Measurements from ENCODE around the gene PARP15. TPM values are rescaled to one million over a fixed set of nuclear protein-coding genes. Genes with fewer than 3 reads are reported as not detected.

Gene PARP15
- total RNA-seq, 1 donor from 2014 or later: 0.09 TPM

DNA sequence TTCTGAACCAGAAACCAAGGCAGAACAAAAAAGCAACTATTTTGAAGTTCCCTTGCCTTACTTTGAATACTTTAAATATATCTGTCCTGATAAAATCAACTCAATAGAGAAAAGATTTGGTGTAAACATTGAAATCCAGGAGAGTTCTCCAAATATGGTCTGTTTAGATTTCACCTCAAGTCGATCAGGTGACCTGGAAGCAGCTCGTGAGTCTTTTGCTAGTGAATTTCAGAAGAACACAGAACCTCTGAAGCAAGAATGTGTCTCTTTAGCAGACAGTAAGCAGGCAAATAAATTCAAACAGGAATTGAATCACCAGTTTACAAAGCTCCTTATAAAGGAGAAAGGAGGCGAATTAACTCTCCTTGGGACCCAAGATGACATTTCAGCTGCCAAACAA, 8.7 kb upstream of the PARP15 start:
- H3K9ac ChIP-seq (ENCODE audit: low read length): no peak overlapping the region
- DNase-seq (ENCODE audit: low read depth) (no peak), FAIRE-seq (no peak)
- H3K36me3 Mint-ChIP-seq (ENCODE audit: low read depth, unreplicated experiment): peaks cover 53% of the 10 kb centered on the region
- H3K4me1 Mint-ChIP-seq (ENCODE audit: low read depth, unreplicated experiment): peaks cover 45% of the 10 kb centered on the region
- H2AFZ ChIP-seq (ENCODE audit: low read depth, low read length): no peak overlapping the region
- no peak overlapping the region for H3K27ac ChIP-seq (ENCODE audit: low read depth, low read length)
- no peak overlapping the region for H3K27ac Mint-ChIP-seq (ENCODE audit: unreplicated experiment)
- peaks cover 18% of the 10 kb centered on the region for H3K36me3 ChIP-seq (ENCODE audit: insufficient read depth, low read length)
- TF ChIP-seq CTCF (IDR thresholded peaks at IDR 0.05; ENCODE audit: insufficient read depth, low read depth, low read length): no peak
- no peak for TF ChIP-seq EZH2 (IDR thresholded peaks at IDR 0.05; ENCODE audit: insufficient read depth, low read length)
- H3K79me2 ChIP-seq (ENCODE audit: insufficient read depth, low read length): peaks cover 3% of the 10 kb centered on the region
- H3K4me1 ChIP-seq (ENCODE audit: insufficient read depth, low read length): peaks cover 2% of the 10 kb centered on the region
- H3K27me3 ChIP-seq (ENCODE audit: insufficient read depth, low read length): no peaks in the 10 kb centered on the region
- no peak overlapping the region for H3K4me3 Mint-ChIP-seq (ENCODE audit: unreplicated experiment)
- H3K4me3 ChIP-seq (ENCODE audit: insufficient read depth, low read depth, low read length): no peak overlapping the region
- H4K20me1 ChIP-seq (ENCODE audit: insufficient read depth, low read length): no peaks in the 10 kb centered on the region
- H3K9me3 Mint-ChIP-seq (ENCODE audit: unreplicated experiment): no peaks in the 10 kb centered on the region
- H3K9me3 ChIP-seq (ENCODE audit: insufficient read depth, low read depth, low read length): no peaks in the 10 kb centered on the region
- H3K4me2 ChIP-seq (ENCODE audit: low read length): no peak overlapping the region
- no peaks in the 10 kb centered on the region for H3K27me3 Mint-ChIP-seq (ENCODE audit: low read depth, unreplicated experiment)

DNA sequence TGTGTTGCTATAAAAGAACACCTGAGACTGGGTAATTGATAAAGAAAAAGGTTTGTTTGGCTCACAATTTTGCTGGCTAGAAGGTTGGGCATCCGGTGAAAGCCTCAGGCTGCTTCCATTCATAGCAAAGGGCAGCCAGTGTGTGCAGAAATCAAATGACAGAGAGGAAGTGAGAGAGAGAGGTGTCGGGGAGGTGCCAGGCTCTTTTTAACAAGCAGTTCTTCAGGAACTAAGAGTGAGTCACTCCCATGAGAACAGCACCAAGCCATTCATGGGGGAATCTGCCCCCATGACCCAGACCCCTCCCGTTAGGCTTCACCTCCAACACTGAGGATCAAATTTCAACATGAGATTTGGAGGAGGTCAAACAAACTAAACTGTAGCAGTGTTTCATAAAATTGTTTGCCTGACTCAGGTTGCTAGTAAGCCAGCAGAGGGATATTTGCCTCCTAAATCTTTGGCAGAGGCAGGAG, 4.5 kb upstream of the PARP15 start:
- H3K36me3 Mint-ChIP-seq (ENCODE audit: low read depth, unreplicated experiment): peaks cover 39% of the 10 kb centered on the region
- no peak overlapping the region for H3K4me3 ChIP-seq (ENCODE audit: insufficient read depth, low read depth, low read length)
- no peak overlapping the region for H3K4me2 ChIP-seq (ENCODE audit: low read length)
- H3K9me3 Mint-ChIP-seq (ENCODE audit: unreplicated experiment): no peaks in the 10 kb centered on the region
- H2AFZ ChIP-seq (ENCODE audit: low read depth, low read length): no peak overlapping the region
- H3K27me3 ChIP-seq (ENCODE audit: insufficient read depth, low read length): no peaks in the 10 kb centered on the region
- H3K27me3 Mint-ChIP-seq (ENCODE audit: low read depth, unreplicated experiment): no peaks in the 10 kb centered on the region
- H3K79me2 ChIP-seq (ENCODE audit: insufficient read depth, low read length): no peaks in the 10 kb centered on the region
- peak overlapping the region; percentile 34 for H3K27ac Mint-ChIP-seq (ENCODE audit: unreplicated experiment)
- peak; percentile 26 for FAIRE-seq
- H4K20me1 ChIP-seq (ENCODE audit: insufficient read depth, low read length): no peaks in the 10 kb centered on the region
- no peak overlapping the region for H3K27ac ChIP-seq (ENCODE audit: low read depth, low read length)
- H3K4me3 Mint-ChIP-seq (ENCODE audit: unreplicated experiment): peak overlapping the region; percentile 75
- H3K4me1 Mint-ChIP-seq (ENCODE audit: low read depth, unreplicated experiment): peaks cover 35% of the 10 kb centered on the region
- H3K4me1 ChIP-seq (ENCODE audit: insufficient read depth, low read length): peaks cover 6% of the 10 kb centered on the region
- H3K36me3 ChIP-seq (ENCODE audit: insufficient read depth, low read length): peaks cover 11% of the 10 kb centered on the region
- TF ChIP-seq CTCF (IDR thresholded peaks at IDR 0.05; ENCODE audit: insufficient read depth, low read depth, low read length) (no peak), EZH2 (IDR thresholded peaks at IDR 0.05; ENCODE audit: insufficient read depth, low read length) (no peak)
- peak; percentile 3 for DNase-seq (ENCODE audit: low read depth)
- no peak overlapping the region for H3K9ac ChIP-seq (ENCODE audit: low read length)
- no peaks in the 10 kb centered on the region for H3K9me3 ChIP-seq (ENCODE audit: insufficient read depth, low read depth, low read length)

DNA sequence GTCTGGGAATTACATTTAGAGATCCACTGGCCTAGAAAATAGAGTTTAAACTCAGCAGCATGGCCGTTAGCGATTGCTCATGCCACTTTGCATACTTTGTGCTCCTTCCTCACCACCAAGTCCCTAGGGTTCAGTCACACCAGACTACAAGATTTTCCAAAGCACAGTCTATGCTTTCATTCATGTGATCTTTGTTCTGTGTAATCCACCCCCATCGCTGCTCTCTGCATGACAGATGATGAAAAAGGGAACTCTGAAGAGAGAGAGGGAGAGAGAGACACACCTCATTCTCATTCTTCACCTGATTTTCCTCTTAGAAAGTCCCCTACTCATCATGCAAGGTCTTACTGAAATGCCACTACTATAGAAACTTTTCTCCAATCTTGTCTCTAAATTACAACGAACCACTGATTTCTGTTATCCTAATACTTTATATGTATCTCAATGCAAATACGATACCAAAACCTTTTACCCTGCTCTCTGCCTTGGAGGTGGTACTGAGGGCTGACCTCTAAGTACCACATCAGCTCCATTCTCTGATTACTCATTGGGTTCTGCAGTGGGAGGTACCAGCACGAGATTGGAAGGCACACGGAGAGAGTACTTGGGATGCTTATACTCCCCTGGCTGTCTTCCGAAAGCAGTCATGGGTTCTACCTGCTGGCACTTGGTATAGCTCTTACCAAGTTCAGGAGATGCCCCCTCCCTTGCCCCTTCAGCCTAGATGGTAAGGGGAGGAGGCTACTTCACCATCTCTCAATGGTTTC, 1.1 kb upstream of the PARP15 start:
- no peak overlapping the region for H3K27ac ChIP-seq (ENCODE audit: low read depth, low read length)
- peaks cover 20% of the 10 kb centered on the region for H3K36me3 Mint-ChIP-seq (ENCODE audit: low read depth, unreplicated experiment)
- peak; percentile 67 for FAIRE-seq
- H3K9me3 Mint-ChIP-seq (ENCODE audit: unreplicated experiment): no peaks in the 10 kb centered on the region
- no peak overlapping the region for H3K9ac ChIP-seq (ENCODE audit: low read length)
- H3K4me1 ChIP-seq (ENCODE audit: insufficient read depth, low read length): peaks cover 6% of the 10 kb centered on the region
- peaks cover 3% of the 10 kb centered on the region for H3K36me3 ChIP-seq (ENCODE audit: insufficient read depth, low read length)
- H3K27me3 Mint-ChIP-seq (ENCODE audit: low read depth, unreplicated experiment): peaks cover 3% of the 10 kb centered on the region
- peaks cover 13% of the 10 kb centered on the region for H3K4me1 Mint-ChIP-seq (ENCODE audit: low read depth, unreplicated experiment)
- no peaks in the 10 kb centered on the region for H3K27me3 ChIP-seq (ENCODE audit: insufficient read depth, low read length)
- H3K9me3 ChIP-seq (ENCODE audit: insufficient read depth, low read depth, low read length): no peaks in the 10 kb centered on the region
- no peaks in the 10 kb centered on the region for H3K79me2 ChIP-seq (ENCODE audit: insufficient read depth, low read length)
- no peaks in the 10 kb centered on the region for H4K20me1 ChIP-seq (ENCODE audit: insufficient read depth, low read length)
- peak overlapping the region; percentile 13 for H2AFZ ChIP-seq (ENCODE audit: low read depth, low read length)
- peak overlapping the region; percentile 47 for H3K4me3 Mint-ChIP-seq (ENCODE audit: unreplicated experiment)
- no peak overlapping the region for H3K4me3 ChIP-seq (ENCODE audit: insufficient read depth, low read depth, low read length)
- no peak overlapping the region for H3K27ac Mint-ChIP-seq (ENCODE audit: unreplicated experiment)
- H3K4me2 ChIP-seq (ENCODE audit: low read length): no peak overlapping the region
- TF ChIP-seq CTCF (IDR thresholded peaks at IDR 0.05; ENCODE audit: insufficient read depth, low read depth, low read length) (no peak), EZH2 (IDR thresholded peaks at IDR 0.05; ENCODE audit: insufficient read depth, low read length) (no peak)
- no peak for DNase-seq (ENCODE audit: low read depth)

Data from astrocyte (in vitro differentiated cells and primary cell).